ENCODE data around the gene PODN.
A peak's percentile ranks its signal among the peaks of the same experiment; 100 is the strongest.

The PODN gene

DNA sequence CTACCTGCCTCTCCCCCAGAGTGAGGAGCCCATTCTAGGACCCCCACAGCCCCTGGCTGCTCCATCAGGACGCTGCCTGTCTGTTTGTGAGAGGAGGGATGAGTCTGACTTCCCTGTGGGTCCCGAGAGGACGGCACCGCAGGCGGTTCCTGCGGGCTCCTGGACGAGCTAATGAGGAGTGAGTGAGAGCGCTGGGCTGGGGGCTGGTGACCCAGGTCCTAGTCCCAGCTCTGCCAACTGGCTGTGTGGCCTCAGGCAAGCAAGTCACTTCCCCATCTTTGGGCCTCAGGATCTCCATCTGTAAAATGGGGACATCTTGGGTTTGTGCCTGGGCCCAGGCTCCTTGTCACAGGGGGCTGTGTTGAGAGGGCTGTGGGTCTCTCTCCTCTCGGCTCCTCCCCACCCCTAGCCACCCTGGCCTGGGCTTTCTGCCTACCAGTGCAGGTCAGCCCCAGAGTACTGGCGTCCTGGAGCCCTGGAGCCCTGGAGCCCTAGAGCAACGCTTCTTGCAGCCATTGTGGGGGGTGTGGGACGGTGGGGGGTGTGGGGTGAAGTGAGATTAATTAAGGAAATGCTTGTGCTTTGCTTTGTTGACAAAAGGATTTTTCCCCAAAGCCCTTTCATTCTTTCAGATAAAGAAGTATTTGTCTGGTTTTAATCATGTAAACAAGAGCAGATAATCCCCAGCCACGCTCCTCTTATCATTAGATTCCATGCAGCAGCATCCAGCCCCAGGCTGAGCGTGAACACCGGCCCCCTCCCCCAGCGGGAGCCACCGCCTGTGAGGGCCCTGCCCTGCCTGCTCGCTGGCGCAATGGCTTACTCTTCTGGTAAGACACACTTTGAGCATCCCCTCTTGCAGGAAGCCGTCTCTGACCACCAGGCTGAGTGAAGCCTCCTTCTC lies 53.6 kb downstream of the PODN start:
- no peak for DNase-seq (ENCODE audit: low read depth)

- DNase-seq (ENCODE audit: low read depth) = no peak
These were observed 54.3 kb downstream of the PODN start for GRCh38 chr1:53116307-53116810.

DNA sequence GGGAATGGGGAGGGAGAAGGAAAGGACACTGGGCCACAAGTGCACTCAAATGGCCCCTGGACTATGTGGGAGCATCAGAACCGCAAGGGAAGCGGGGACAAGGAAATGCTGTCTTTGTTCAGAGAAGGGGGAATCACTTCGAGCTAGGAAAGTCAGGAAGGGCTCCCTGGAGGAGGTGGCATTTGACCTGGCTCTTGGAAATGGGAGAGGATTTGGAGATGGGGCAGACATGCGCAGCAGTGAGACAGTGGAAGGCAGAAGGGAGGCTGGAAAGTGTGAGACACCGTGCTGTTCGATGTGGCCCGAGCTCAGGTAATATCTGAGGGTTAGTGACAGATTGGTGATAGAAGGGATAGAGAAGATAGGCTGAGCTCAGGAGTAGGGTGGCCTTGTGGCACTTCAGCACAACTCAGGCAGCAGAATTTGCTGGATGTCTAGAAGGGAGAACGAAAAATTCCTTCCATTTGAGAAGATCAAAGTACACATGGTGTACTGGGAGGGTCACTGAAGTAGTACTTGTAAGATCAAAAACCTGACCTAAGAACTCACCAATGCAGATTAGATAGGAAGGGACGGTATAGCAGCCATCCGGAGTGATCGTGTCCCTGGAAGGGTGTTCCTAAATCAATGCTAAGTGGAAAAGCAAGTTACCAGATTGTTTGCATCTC lies 55.1 kb downstream of the PODN start:
- DNase-seq (ENCODE audit: low read depth) = no peak

DNA sequence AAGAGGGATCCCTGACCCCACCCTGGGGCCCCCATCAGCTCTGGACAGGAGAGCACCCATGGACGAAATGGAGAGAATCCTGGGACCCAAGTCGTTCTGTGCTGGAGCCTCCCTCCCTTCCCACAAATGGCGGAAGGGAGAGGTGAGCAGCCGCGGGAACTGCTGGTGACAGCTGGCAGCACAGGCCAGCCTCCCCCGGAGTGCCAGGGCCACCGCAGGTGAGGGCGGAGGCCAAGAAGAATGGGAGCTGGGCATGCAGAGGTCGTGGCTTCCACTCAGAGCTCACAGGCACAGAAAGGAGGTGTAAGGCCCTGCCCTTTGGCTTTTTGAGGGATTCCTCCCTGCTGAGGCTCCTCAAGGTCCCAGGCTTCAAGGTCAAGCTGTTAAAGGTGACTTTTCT lies 55.8 kb downstream of the PODN start:
- DNase-seq (ENCODE audit: low read depth) = no peak

- DNase-seq (ENCODE audit: low read depth) = no peak
These were observed 58.6 kb downstream of the PODN start for GRCh38 chr1:53120659-53121058.

- peak; percentile 33 for DNase-seq (ENCODE audit: low read depth)
These were observed 59.5 kb downstream of the PODN start for GRCh38 chr1:53121319-53122172.

DNA sequence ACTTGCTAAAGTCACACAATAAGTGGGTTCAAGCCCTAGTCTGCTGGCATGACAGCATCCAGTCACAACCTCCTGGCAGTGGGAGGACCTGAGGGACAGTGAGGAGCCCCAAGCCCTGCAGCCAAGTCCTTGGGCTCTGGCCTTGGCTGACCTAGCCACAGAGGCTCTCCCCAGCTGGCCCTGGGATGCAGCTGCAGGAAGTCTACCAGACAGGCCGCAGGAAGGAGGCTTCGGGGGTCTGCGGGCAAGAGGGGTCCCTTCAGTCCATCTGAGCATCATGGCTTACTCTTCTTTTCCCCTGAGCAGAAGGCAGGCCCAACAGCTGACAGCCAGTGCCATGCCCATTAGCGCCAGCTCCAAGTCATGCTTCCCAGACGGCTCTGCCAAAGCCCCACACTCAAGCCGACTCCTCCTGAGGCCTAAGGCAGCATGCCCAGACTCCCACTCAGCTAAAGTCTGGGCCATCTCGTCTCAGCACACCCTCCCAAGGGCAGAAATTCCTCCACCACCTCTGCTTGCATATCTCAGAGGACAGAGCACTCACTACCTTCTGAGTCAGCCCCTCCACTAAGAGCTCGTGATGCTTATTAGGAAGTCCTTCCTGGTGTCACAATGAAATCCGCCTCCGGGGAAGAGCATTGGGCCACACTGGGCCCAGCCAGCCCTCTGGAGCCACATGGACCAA lies 60.3 kb downstream of the PODN start:
- DNase-seq (ENCODE audit: low read depth) = peak; percentile 38

DNA sequence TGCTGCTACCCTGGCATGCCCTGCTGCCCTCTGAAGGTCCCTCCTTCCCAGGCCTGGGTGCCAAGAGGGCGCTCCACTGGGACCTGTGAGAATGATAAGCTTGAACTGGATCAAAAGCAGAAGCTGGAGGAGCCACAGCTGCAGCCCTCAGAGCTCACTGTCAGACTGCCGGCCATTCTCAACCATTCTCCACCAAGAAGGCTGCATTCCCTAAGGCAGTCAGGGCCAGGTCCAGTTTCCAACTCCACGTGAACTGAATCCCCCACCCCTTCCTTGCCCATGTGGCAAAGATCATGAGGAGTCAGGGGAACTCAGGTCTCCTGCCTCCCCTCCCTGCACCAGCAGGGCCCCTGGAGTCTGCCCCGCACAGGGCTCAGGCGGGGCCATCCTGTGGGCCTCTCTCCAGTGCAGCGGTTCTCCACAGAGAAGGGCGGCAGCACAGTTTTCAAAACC lies 61.0 kb downstream of the PODN start:
- no peak for DNase-seq (ENCODE audit: low read depth)

- DNase-seq (ENCODE audit: low read depth) = no peak
These were observed 61.6 kb downstream of the PODN start for GRCh38 chr1:53123453-53124140.

- no peak for DNase-seq (ENCODE audit: low read depth)
These were observed 63.1 kb downstream of the PODN start for GRCh38 chr1:53125122-53125521.

- no peak for DNase-seq (ENCODE audit: low read depth)
These were observed 63.8 kb downstream of the PODN start for GRCh38 chr1:53125623-53126360.

GRCh38 chr1:53126495-53126894 lies 64.5 kb downstream of the PODN start:
- no peak for DNase-seq (ENCODE audit: low read depth)

GRCh38 chr1:53127546-53127945 lies 65.5 kb downstream of the PODN start:
- DNase-seq (ENCODE audit: low read depth) = peak; percentile 36

DNA sequence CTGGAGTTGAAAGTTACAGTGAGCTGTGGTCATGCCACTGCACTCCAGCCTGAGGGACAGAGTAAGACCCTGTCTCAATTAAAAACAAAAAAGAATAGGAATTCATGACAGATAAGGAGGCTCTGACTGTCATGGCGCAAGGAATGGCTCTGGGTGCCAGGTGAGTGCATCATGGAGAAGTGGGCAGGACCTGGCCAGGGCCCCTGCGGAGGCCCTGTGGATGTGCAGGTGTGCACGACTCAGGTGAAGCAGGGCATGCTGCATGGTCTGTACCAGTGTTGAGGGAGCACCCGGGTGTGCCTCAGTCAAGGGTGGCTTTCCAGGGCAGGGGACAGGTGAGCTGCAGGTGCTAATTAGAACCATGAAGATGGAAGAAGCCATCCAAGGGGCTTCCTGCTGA lies 66.4 kb downstream of the PODN start:
- no peak for DNase-seq (ENCODE audit: low read depth)

DNA sequence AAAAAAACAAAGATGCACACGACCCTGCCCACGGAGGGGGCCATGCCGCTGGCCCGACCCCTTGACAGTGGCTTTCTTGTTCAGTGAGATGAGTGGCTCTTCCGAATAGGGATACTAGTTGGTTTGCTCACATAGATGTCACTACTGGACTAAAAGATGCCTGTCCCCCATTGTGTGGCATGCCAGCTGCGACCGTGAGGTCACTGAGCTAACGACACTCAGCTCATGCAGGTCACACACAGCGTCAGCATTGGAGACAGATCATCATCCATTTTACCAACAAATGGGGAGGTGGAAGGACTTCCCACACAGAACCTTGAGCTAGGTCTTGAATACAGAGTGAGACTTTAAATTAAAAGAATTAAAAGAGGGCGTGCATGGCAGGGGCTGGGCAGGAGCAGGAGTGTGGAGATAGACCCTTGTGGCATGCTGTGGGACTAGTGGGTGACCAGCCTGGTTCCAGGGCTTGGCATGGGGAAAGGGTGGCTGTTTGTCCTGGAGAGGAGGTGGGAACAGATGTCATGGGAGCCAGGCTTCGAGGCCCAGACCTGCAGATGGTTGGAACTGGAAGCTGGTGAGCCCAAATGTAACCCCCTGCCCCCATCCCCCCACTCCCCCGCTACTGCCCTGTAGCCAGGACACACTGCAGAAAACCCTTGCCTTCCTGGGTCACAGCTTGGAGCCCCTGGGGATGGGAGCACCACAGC lies 68.0 kb downstream of the PODN start:
- no peak for DNase-seq (ENCODE audit: low read depth)

DNA sequence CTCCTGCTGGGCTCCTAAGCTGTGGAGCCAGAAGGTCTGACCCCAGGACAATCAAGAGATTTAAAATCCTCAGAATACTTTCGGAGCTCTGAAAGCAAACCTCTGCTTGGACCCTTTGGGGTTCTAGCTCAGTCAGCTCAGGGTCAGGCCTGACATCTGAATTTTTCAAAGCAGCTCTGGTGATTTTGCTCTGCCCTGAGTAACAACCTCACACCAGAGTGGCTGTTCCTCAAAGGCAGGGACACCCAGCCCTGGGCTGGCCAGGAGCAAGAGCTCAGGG lies 68.5 kb downstream of the PODN start:
- DNase-seq (ENCODE audit: low read depth) = no peak

GRCh38 chr1:53130878-53131589 lies 69.0 kb downstream of the PODN start:
- no peak for DNase-seq (ENCODE audit: low read depth)

GRCh38 chr1:53131590-53131938 lies 69.6 kb downstream of the PODN start:
- DNase-seq (ENCODE audit: low read depth) = no peak

GRCh38 chr1:53132176-53132575 lies 70.2 kb downstream of the PODN start:
- DNase-seq (ENCODE audit: low read depth) = no peak

Data from ELR (cell line).